GM12878 (cell line): Measurements from ENCODE around the gene NEURL3. TPM values are rescaled to one million over a fixed set of nuclear protein-coding genes. Genes with fewer than 3 reads are reported as not detected.

ENCODE experiments used
- BMI1 ChIP-seq: fragments of 450-650 bp; IDR thresholded peaks from 2 replicates; pipeline ENCODE4 v1.6.1; 2016; ENCODE audit warnings: mild to moderate bottlenecking, moderate library complexity, borderline replicate concordance
- CTCF ChIP-seq, 3 experiments: IDR thresholded peaks in 2 of 3; conservative IDR thresholded peaks in 1 of 3; 2 replicates each; pipeline ENCODE4 v1.5.1; 2011; ENCODE audit warnings: low read depth in 3 of 3, low read length in 3 of 3, mild to moderate bottlenecking in 3 of 3, control low read depth in 2 of 3, moderate library complexity in 2 of 3, inconsistent platforms in 1 of 3, mixed read lengths in 1 of 3; ENCODE audit not compliant: control insufficient read depth in 2 of 3, insufficient read depth in 1 of 3; ENCODE audit errors: extremely low read depth in 1 of 3
- DPF2 ChIP-seq: fragments of 450-650 bp; IDR thresholded peaks from 2 replicates; pipeline ENCODE4 v1.6.1; 2017; ENCODE audit warnings: mild to moderate bottlenecking
- EED ChIP-seq: sonication (generic); IDR thresholded peaks from 2 replicates; pipeline ENCODE4 v1.6.1; 2016; ENCODE audit warnings: antibody characterized with exemption, low read depth
- HDAC6 ChIP-seq: fragments of 200-600 bp; sonication (generic); IDR thresholded peaks from one replicate; pipeline ENCODE4 v1.8.0; 2017; ENCODE audit warnings: antibody characterized with exemption; ENCODE audit not compliant: unreplicated experiment
- IRF5 ChIP-seq: fragments of 450-650 bp; IDR thresholded peaks from 2 replicates; pipeline ENCODE4 v1.6.1; 2017; ENCODE audit warnings: borderline replicate concordance
- JUNB ChIP-seq: IDR thresholded peaks from 2 replicates; pipeline ENCODE4 v1.6.1; 2016; ENCODE audit warnings: antibody characterized with exemption, mild to moderate bottlenecking
- NR2C1 ChIP-seq: fragments of 450-650 bp; IDR thresholded peaks from 2 replicates; pipeline ENCODE4 v1.6.1; 2017; ENCODE audit warnings: antibody characterized with exemption, mild to moderate bottlenecking, moderate library complexity
- NR2C2 ChIP-seq: IDR thresholded peaks from 2 replicates; pipeline ENCODE4 v1.6.1; 2011; ENCODE audit warnings: borderline replicate concordance, low read depth; ENCODE audit not compliant: control insufficient read depth, insufficient read length
- RB1 ChIP-seq: fragments of 450-650 bp; formaldehyde crosslinking; IDR thresholded peaks from 2 replicates; pipeline ENCODE4 v1.6.1; 2017; ENCODE audit warnings: mild to moderate bottlenecking, borderline replicate concordance
- RELA ChIP-seq: fragments of 450-650 bp; IDR thresholded peaks from 2 replicates; pipeline ENCODE4 v1.8.0; 2014; ENCODE audit warnings: borderline replicate concordance; ENCODE audit not compliant: partially characterized antibody
- USF2 ChIP-seq: IDR thresholded peaks from 2 replicates; pipeline ENCODE4 v1.6.1; 2011; ENCODE audit warnings: low read depth, low read length, improper control_type of control experiment, borderline replicate concordance
- ZBTB33 ChIP-seq: fragments of 450-650 bp; IDR thresholded peaks from 2 replicates; pipeline ENCODE4 v1.6.1; 2017; ENCODE audit warnings: mild to moderate bottlenecking
- ZBTB40 ChIP-seq: fragments of 450-650 bp; IDR thresholded peaks from 2 replicates; pipeline ENCODE4 v1.6.1; 2016; ENCODE audit warnings: mild to moderate bottlenecking, moderate library complexity, borderline replicate concordance
- polyA plus RNA-seq, 11 experiments: library from polyadenylated mRNA; depleted of rRNA in 4 of 11; unstranded in 6 of 11; stranded (reverse) in 5 of 11; fragments of >200 nt; fragmentation: Nextera tagmentation in 4 of 11; fragmentation: Illumina TruSeq in 1 of 11; extraction: Ambion mirVana in 4 of 11; extraction: Trizol in 1 of 11; gene quantifications; 1 replicate in 1 of 11; 2 replicates in 10 of 11; pipeline versions ENCODE4 v1.2.1 to v1.2.3, GENCODE V29; 2011 to 2016; ENCODE audit warnings: inconsistent platforms in 2 of 11, missing spikeins in 2 of 11, low read depth in 1 of 11
- total RNA-seq, 4 experiments: library from RNA; depleted of rRNA in 3 of 4; stranded (reverse); fragments of >200 nt in 3 of 4; fragmentation: Illumina TruSeq in 1 of 4; extraction: Trizol in 1 of 4; gene quantifications; 2 replicates each; pipeline versions ENCODE4 v1.2.1 to v1.2.3, GENCODE V29; 2013 to 2021
- TF ChIP-seq, protein P1 (sequence below): IDR thresholded peaks from 2 replicates; pipeline ENCODE4 v1.6.1; 2012; ENCODE audit warnings: mild to moderate bottlenecking, low read depth, low read length

The NEURL3 gene
- total and polyA plus RNA-seq, 10 of the 15 experiments (the other 5 are each of a cell fraction or from before 2014, with no cell fraction given): 0.03 to 6.3 (median 0.47) TPM

GRCh38 chr2:96537066-96537733 is 32.0 kb upstream of the NEURL3 start (continued):
- TF ChIP-seq IRF5: 0 out of 2 replicates have a peak, but pooled peaks have one; percentile 37
- TF ChIP-seq HDAC6: peak; percentile 21
- TF ChIP-seq EED: peak; percentile 86
- no peak for TF ChIP-seq ZBTB40
- TF ChIP-seq ZBTB33: no peak
- TF ChIP-seq NR2C2: no peak
- TF ChIP-seq USF2: no peak
- peak; percentile 78 for TF ChIP-seq DPF2
- TF ChIP-seq JUNB: no peak
- no peak for TF ChIP-seq NR2C1
- TF ChIP-seq BMI1: no peak
- no peak for TF ChIP-seq RB1
- no peak for TF ChIP-seq CTCF (IDR thresholded peaks at IDR 0.05 in 2 of 3, conservative IDR thresholded peaks at IDR 0.05 in 1 of 3; ENCODE audit: control insufficient read depth in 2 of 3, extremely low read depth in 1 of 3, insufficient read depth in 1 of 3, low read depth in 3 of 3, low read length in 3 of 3)
- TF ChIP-seq RELA: no peak
- TF ChIP-seq, protein P1, sequence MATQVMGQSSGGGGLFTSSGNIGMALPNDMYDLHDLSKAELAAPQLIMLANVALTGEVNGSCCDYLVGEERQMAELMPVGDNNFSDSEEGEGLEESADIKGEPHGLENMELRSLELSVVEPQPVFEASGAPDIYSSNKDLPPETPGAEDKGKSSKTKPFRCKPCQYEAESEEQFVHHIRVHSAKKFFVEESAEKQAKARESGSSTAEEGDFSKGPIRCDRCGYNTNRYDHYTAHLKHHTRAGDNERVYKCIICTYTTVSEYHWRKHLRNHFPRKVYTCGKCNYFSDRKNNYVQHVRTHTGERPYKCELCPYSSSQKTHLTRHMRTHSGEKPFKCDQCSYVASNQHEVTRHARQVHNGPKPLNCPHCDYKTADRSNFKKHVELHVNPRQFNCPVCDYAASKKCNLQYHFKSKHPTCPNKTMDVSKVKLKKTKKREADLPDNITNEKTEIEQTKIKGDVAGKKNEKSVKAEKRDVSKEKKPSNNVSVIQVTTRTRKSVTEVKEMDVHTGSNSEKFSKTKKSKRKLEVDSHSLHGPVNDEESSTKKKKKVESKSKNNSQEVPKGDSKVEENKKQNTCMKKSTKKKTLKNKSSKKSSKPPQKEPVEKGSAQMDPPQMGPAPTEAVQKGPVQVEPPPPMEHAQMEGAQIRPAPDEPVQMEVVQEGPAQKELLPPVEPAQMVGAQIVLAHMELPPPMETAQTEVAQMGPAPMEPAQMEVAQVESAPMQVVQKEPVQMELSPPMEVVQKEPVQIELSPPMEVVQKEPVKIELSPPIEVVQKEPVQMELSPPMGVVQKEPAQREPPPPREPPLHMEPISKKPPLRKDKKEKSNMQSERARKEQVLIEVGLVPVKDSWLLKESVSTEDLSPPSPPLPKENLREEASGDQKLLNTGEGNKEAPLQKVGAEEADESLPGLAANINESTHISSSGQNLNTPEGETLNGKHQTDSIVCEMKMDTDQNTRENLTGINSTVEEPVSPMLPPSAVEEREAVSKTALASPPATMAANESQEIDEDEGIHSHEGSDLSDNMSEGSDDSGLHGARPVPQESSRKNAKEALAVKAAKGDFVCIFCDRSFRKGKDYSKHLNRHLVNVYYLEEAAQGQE: no peak
